Neural cell (in vitro differentiated cells): ENCODE measurements around the gene NEURL4. TPM values are rescaled to one million over a fixed set of nuclear protein-coding genes. Genes with fewer than 3 reads are reported as not detected.

Experiments
- H2AFZ ChIP-seq: fragments of 200-600, 300-800 bp; sonication (generic), shearing (Covaris generic); 2 replicates; pipeline ENCODE4 v1.6.0; 2014; ENCODE audit warnings: low read depth, mild to moderate bottlenecking, antibody characterized with exemption, low read length, moderate library complexity
- H3F3A ChIP-seq: fragments of 200-600 bp; shearing (Covaris generic); 2 replicates; pipeline ENCODE4 v1.6.1; 2016; ENCODE audit warnings: mild to moderate bottlenecking, moderate library complexity, mixed read lengths, antibody characterized with exemption, low read length; ENCODE audit not compliant: insufficient read depth, poor library complexity, severe bottlenecking
- H3K27ac ChIP-seq: fragments of 200-600, 300-800 bp; sonication (generic), shearing (Covaris generic); 2 replicates; pipeline ENCODE4 v1.5.1; 2014; ENCODE audit warnings: mild to moderate bottlenecking, low read length, moderate library complexity
- H3K27me3 ChIP-seq: fragments of 300-800, 200-600 bp; sonication (generic), shearing (Covaris generic); 2 replicates; pipeline ENCODE4 v1.6.0; 2014; ENCODE audit warnings: mild to moderate bottlenecking, low read depth, low read length, moderate library complexity; ENCODE audit not compliant: insufficient read depth
- H3K36me3 ChIP-seq: fragments of 300-800, 200-600 bp; sonication (generic), shearing (Covaris generic); 2 replicates; pipeline ENCODE4 v1.5.1; 2014; ENCODE audit warnings: mild to moderate bottlenecking, antibody characterized with exemption, low read length, moderate library complexity; ENCODE audit not compliant: insufficient read depth
- H3K4me2 ChIP-seq: fragments of 300-800, 200-600 bp; sonication (generic), shearing (Covaris generic); 2 replicates; pipeline ENCODE4 v1.6.0; 2014; ENCODE audit warnings: mild to moderate bottlenecking, low read length
- H3K4me3 ChIP-seq: fragments of 300-800, 200-600 bp; sonication (generic), shearing (Covaris generic); 2 replicates; pipeline ENCODE4 v1.5.1; 2014; ENCODE audit warnings: mild to moderate bottlenecking, low read length, moderate library complexity
- H3K79me2 ChIP-seq: fragments of 200-600 bp; shearing (Covaris generic); replicated peaks from 2 replicates; pipeline ENCODE4 v1.6.0; 2014; ENCODE audit warnings: mild to moderate bottlenecking, low read length, moderate library complexity; ENCODE audit not compliant: insufficient read depth
- H3K9ac ChIP-seq: fragments of 300-800, 200-600 bp; sonication (generic), shearing (Covaris generic); 2 replicates; pipeline ENCODE4 v1.6.1; 2016; ENCODE audit warnings: mild to moderate bottlenecking, low read length, mixed read lengths
- H3K9me2 ChIP-seq: fragments of 200-600 bp; shearing (Covaris generic); 2 replicates; pipeline ENCODE4 v1.6.1; 2016; ENCODE audit warnings: mild to moderate bottlenecking, low read length, mixed read lengths; ENCODE audit not compliant: insufficient read depth
- H3K9me3 ChIP-seq: fragments of 200-600, 300-800 bp; sonication (generic), shearing (Covaris generic); 2 replicates; pipeline ENCODE4 v1.6.1; 2016; ENCODE audit warnings: mild to moderate bottlenecking, mixed run types, low read length, moderate library complexity, mixed read lengths
- H4K20me1 ChIP-seq: fragments of 200-600 bp; shearing (Covaris generic); 2 replicates; pipeline ENCODE4 v1.6.1; 2016; ENCODE audit warnings: mild to moderate bottlenecking, mixed run types; ENCODE audit not compliant: insufficient read depth
- EP300 ChIP-seq: fragments of 450-650 bp; conservative IDR thresholded peaks from 2 replicates; pipeline ENCODE4 v1.6.1; 2014; ENCODE audit warnings: antibody characterized with exemption, mild to moderate bottlenecking, moderate library complexity; ENCODE audit not compliant: poor library complexity, severe bottlenecking
- EZH2 ChIP-seq: fragments of 200-600, 300-800 bp; shearing (Covaris generic), sonication (generic); IDR thresholded peaks from 2 replicates; pipeline ENCODE4 v1.6.1; 2014; ENCODE audit warnings: antibody characterized with exemption, low read length, borderline replicate concordance, mild to moderate bottlenecking; ENCODE audit not compliant: insufficient read depth, poor library complexity, severe bottlenecking
- MXI1 ChIP-seq: fragments of 450-650 bp; conservative IDR thresholded peaks from 2 replicates; pipeline ENCODE4 v1.6.1; 2014; ENCODE audit warnings: antibody characterized with exemption, mild to moderate bottlenecking; ENCODE audit not compliant: poor library complexity, severe bottlenecking
- POLR2AphosphoS5 ChIP-seq: IDR thresholded peaks from 2 replicates; pipeline ENCODE4 v1.6.1; 2012
- RAD21 ChIP-seq: fragments of 450-650 bp; conservative IDR thresholded peaks from 2 replicates; pipeline ENCODE4 v1.6.1; 2014; ENCODE audit warnings: antibody characterized with exemption, mild to moderate bottlenecking, moderate library complexity
- SMC3 ChIP-seq: fragments of 450-650 bp; conservative IDR thresholded peaks from 2 replicates; pipeline ENCODE4 v1.6.1; 2014; ENCODE audit warnings: antibody characterized with exemption, mild to moderate bottlenecking, moderate library complexity; ENCODE audit not compliant: poor library complexity
- TAF1 ChIP-seq: IDR thresholded peaks from 2 replicates; pipeline ENCODE4 v1.6.1; 2012; ENCODE audit warnings: low read depth
- polyA plus RNA-seq: library from polyadenylated mRNA; depleted of rRNA; stranded (reverse); fragments of >200 nt; gene quantifications from 2 replicates; pipeline ENCODE4 v1.2.3, GENCODE V29; 2014
- TF ChIP-seq, protein P1 (sequence below): IDR thresholded peaks from 2 replicates; pipeline ENCODE4 v1.6.1; 2012; ENCODE audit warnings: borderline replicate concordance
- TF ChIP-seq, protein P2 (sequence below): fragments of 450-650 bp; IDR thresholded peaks from 2 replicates; pipeline ENCODE4 v1.5.1; 2014; ENCODE audit warnings: antibody characterized with exemption, mild to moderate bottlenecking, moderate library complexity; ENCODE audit not compliant: poor library complexity, severe bottlenecking

The NEURL4 gene
- polyA plus RNA-seq, 1 donor from 2014 or later = 58.4 TPM

DNA sequence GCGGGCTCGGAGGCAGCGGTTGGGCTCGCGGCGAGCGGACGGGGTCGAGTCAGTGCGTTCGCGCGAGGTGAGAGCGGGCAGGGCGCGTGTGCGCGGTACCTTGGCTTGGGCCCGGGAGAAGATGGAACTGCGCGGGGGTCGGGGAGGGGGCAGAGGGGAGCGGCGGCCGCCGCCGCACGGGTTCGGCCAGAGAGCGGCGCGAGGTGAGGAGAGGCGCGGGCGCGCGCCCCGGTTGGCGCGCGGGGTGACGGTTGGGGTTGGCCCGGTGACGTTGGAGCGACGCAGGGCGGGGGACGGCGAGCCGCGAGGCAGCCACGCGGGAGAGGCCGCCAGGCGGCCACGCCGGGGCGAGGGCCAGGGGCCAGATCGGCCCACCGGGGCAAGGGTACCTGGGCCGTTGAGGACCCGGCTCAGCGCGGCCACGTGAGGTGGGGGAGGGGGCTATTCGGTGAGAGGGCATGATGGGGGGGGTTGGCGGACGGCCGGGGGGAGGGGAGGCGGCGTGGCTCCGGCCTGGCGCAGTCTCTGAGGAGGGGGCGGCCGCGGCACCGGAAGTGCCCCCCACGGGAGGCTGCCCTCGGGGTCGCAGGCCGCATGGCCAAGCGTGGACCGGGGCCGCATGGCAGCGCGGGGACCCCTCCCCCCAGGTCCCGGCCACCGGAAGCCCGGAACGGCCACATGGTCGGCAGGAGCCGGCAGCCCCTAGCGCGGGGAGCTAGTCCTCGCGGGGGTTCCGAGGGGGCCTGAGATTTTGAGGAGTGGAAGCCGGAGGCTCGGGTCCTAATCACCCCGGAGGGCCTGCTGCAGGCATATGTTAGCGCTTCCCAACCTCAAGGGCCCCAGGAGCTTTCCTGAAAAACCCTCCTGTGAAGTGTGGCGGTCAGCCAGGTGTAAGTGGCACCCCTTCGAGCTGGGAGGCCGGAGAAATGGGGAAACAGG is 21.2 kb downstream of the NEURL4 start:
- Histone ChIP-seq H3K9me2 (no peaks in the 10 kb centered on the region), H4K20me1 (peaks cover 12% of the 10 kb centered on the region), H3K9me3 (no peaks in the 10 kb centered on the region), H3K79me2 (peaks cover 29% of the 10 kb centered on the region), H3K4me2 (peak overlapping the region; percentile 89), H3K4me3 (peak overlapping the region; percentile 91), H3K27me3 (no peaks in the 10 kb centered on the region), H3F3A (no peaks in the 10 kb centered on the region), H3K36me3 (no peaks in the 10 kb centered on the region), H3K9ac (peak overlapping the region; percentile 86), H2AFZ (no peak overlapping the region), H3K27ac (peak overlapping the region; percentile 84)
- TF ChIP-seq EZH2 (no peak), TAF1 (peak; percentile 51), RAD21 (peak; percentile 23), SMC3 (no peak), MXI1 (peak; percentile 60), POLR2AphosphoS5 (peak; percentile 98), EP300 (peak; percentile 42)
- TF ChIP-seq, protein P1, sequence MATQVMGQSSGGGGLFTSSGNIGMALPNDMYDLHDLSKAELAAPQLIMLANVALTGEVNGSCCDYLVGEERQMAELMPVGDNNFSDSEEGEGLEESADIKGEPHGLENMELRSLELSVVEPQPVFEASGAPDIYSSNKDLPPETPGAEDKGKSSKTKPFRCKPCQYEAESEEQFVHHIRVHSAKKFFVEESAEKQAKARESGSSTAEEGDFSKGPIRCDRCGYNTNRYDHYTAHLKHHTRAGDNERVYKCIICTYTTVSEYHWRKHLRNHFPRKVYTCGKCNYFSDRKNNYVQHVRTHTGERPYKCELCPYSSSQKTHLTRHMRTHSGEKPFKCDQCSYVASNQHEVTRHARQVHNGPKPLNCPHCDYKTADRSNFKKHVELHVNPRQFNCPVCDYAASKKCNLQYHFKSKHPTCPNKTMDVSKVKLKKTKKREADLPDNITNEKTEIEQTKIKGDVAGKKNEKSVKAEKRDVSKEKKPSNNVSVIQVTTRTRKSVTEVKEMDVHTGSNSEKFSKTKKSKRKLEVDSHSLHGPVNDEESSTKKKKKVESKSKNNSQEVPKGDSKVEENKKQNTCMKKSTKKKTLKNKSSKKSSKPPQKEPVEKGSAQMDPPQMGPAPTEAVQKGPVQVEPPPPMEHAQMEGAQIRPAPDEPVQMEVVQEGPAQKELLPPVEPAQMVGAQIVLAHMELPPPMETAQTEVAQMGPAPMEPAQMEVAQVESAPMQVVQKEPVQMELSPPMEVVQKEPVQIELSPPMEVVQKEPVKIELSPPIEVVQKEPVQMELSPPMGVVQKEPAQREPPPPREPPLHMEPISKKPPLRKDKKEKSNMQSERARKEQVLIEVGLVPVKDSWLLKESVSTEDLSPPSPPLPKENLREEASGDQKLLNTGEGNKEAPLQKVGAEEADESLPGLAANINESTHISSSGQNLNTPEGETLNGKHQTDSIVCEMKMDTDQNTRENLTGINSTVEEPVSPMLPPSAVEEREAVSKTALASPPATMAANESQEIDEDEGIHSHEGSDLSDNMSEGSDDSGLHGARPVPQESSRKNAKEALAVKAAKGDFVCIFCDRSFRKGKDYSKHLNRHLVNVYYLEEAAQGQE = peak; percentile 47
- TF ChIP-seq, protein P2, sequence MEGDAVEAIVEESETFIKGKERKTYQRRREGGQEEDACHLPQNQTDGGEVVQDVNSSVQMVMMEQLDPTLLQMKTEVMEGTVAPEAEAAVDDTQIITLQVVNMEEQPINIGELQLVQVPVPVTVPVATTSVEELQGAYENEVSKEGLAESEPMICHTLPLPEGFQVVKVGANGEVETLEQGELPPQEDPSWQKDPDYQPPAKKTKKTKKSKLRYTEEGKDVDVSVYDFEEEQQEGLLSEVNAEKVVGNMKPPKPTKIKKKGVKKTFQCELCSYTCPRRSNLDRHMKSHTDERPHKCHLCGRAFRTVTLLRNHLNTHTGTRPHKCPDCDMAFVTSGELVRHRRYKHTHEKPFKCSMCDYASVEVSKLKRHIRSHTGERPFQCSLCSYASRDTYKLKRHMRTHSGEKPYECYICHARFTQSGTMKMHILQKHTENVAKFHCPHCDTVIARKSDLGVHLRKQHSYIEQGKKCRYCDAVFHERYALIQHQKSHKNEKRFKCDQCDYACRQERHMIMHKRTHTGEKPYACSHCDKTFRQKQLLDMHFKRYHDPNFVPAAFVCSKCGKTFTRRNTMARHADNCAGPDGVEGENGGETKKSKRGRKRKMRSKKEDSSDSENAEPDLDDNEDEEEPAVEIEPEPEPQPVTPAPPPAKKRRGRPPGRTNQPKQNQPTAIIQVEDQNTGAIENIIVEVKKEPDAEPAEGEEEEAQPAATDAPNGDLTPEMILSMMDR = no peak

GRCh38 chr17:7306911-7307685 is 22.0 kb downstream of the NEURL4 start, which contains the start of gene EIF5A:
EIF5A (plus strand) TSS chr17:7307628; CDS start chr17:7309636, 2,008 bp downstream.
- TF ChIP-seq RAD21 = no peak
- TF ChIP-seq, protein P1 = no peak
- peak; percentile 73 for TF ChIP-seq POLR2AphosphoS5
- TF ChIP-seq MXI1 = peak; percentile 88
- peak; percentile 31 for TF ChIP-seq EP300
- TF ChIP-seq SMC3 = no peak
- TF ChIP-seq TAF1 = peak; percentile 66
- TF ChIP-seq, protein P2 = no peak
- TF ChIP-seq EZH2 = no peak
- Histone ChIP-seq H3K36me3 (no peaks in the 10 kb centered on the region), H3K27ac (peak within 1 kb of the TSS; percentile 84), H3F3A (no peaks in the 10 kb centered on the region), H3K9me2 (no peaks in the 10 kb centered on the region), H3K9me3 (no peaks in the 10 kb centered on the region), H4K20me1 (peaks cover 12% of the 10 kb centered on the region), H3K27me3 (no peaks in the 10 kb centered on the region), H2AFZ (peak within 1 kb of the TSS; percentile 60), H3K4me2 (peak within 1 kb of the TSS; percentile 89), H3K9ac (peak within 1 kb of the TSS; percentile 86), H3K4me3 (peak within 1 kb of the TSS; percentile 91), H3K79me2 (peaks cover 29% of the 10 kb centered on the region)
